Gastroesophageal sphincter (tissue), 3 donors: ENCODE data around the gene ITGBL1.

ENCODE experiments used
- CTCF ChIP-seq, 4 experiments: fragments of 200-600 bp in 2 of 4; fragments of 450-650 bp in 2 of 4; sonication (generic) in 1 of 4; IDR thresholded peaks; one replicate each; pipeline ENCODE4 v1.5.1; 2017 to 2019; ENCODE audit warnings: antibody characterized with exemption in 4 of 4, mild to moderate bottlenecking in 2 of 4, moderate library complexity in 2 of 4
- EP300 ChIP-seq: sonication (generic); formaldehyde crosslinking; IDR thresholded peaks from one replicate; pipeline ENCODE4 v1.6.1; 2017; ENCODE audit warnings: antibody characterized with exemption, mild to moderate bottlenecking

GRCh38 chr13:101450749-101451130 is 1.7 kb upstream of the ITGBL1 start:
- TF ChIP-seq CTCF (IDR thresholded peaks at IDR 0.05) = no peak
- no peak for TF ChIP-seq EP300
